GM18861 (cell line): ENCODE results near the gene PNKD.

Experiments used
- ATAC-seq: cut with Tn5 transposase; IDR thresholded peaks from one replicate; pipeline ENCODE4 v1.9.1; 2021; ENCODE audit not compliant: unreplicated experiment

PNKD gene

GRCh38 chr2:218368621-218369153 is 98.4 kb downstream of the PNKD start:
- ATAC-seq, result no peak

- no peak for ATAC-seq
Measured at GRCh38 chr2:218369330-218369729, 99.0 kb downstream of the PNKD start.

- no peak for ATAC-seq
Measured at GRCh38 chr2:218370410-218371063, 100.2 kb downstream of the PNKD start.

- ATAC-seq, result no peak
Measured at GRCh38 chr2:218371983-218372350, 101.6 kb downstream of the PNKD start.

- ATAC-seq, result no peak
Measured at GRCh38 chr2:218374795-218375194, 104.5 kb downstream of the PNKD start.

- ATAC-seq, result no peak
Measured at GRCh38 chr2:218375212-218375611, 104.9 kb downstream of the PNKD start.

- no peak for ATAC-seq
Measured at GRCh38 chr2:218378053-218378452, 107.7 kb downstream of the PNKD start.

GRCh38 chr2:218381916-218382366 is 111.6 kb downstream of the PNKD start, which contains the start of gene SLC11A1:
SLC11A1 (plus strand) TSS chr2:218382273; CDS start chr2:218382369, 96 bp downstream.
- no peak for ATAC-seq

- no peak for ATAC-seq
Measured at GRCh38 chr2:218382785-218383184, 112.5 kb downstream of the PNKD start.

GRCh38 chr2:218383892-218384519 is 113.7 kb downstream of the PNKD start:
- ATAC-seq, result no peak

- no peak for ATAC-seq
Measured at GRCh38 chr2:218384975-218385374, 114.7 kb downstream of the PNKD start.

- no peak for ATAC-seq
Measured at GRCh38 chr2:218386505-218387368, 116.4 kb downstream of the PNKD start.

- no peak for ATAC-seq
Measured at GRCh38 chr2:218387369-218388194, 117.3 kb downstream of the PNKD start.

- no peak for ATAC-seq
Measured at GRCh38 chr2:218389333-218390150, 119.2 kb downstream of the PNKD start.

GRCh38 chr2:218391202-218391601 is 120.9 kb downstream of the PNKD start:
- no peak for ATAC-seq

- no peak for ATAC-seq
Measured at GRCh38 chr2:218392459-218392858, 122.1 kb downstream of the PNKD start.

GRCh38 chr2:218392891-218393462 is 122.7 kb downstream of the PNKD start:
- no peak for ATAC-seq

GRCh38 chr2:218393750-218394290 is 123.5 kb downstream of the PNKD start:
- no peak for ATAC-seq
